T-cell (primary cell): ENCODE measurements around the gene NDST1. TPM values are rescaled to one million over a fixed set of nuclear protein-coding genes. Genes with fewer than 3 reads are reported as not detected.

ENCODE experiments used
- ATAC-seq, 4 experiments: fragments of 200-7000 bp in 3 of 4; fragments of 150-1000 bp in 1 of 4; cut with Tn5 transposase; replicated peaks in 1 of 4; 1 replicate in 3 of 4; 2 replicates in 1 of 4; pipeline ENCODE4 v1.10.0; 2021; ENCODE audit warnings: moderate library complexity in 3 of 4, mild to moderate bottlenecking in 2 of 4, moderate number of reproducible peaks in 1 of 4
- CTCF ChIA-PET, 2 donors: fragments of 300-600 bp; sonication (Branson Sonifier 250); formaldehyde crosslinking; loops; one replicate each; lab custom pipeline; 2022; ENCODE audit warnings: antibody characterized with exemption in 2 of 2; lab: Charles Lee
- POLR2A ChIA-PET, 2 donors: fragments of 300-600 bp; sonication (Branson Sonifier 250); formaldehyde crosslinking; loops; one replicate each; lab custom pipeline; 2022; ENCODE audit warnings: antibody characterized with exemption in 2 of 2; lab: Charles Lee
- DNase-seq, 35 experiments: peaks; one replicate each; pipeline versions ENCODE4 v3.0.0 to v3.0.0-alpha.2; 2013 to 2023
- H3K27ac ChIP-seq: one replicate; pipeline ENCODE4 v1.5.1; 2013; ENCODE audit warnings: low read length
- H3K27me3 ChIP-seq, 2 experiments: replicated peaks in 1 of 2; 1 replicate in 1 of 2; 2 replicates in 1 of 2; pipeline versions ENCODE4 v1.6.1 to v1.7.0; 2013; ENCODE audit warnings: low read length in 1 of 2, mixed read lengths in 1 of 2; ENCODE audit not compliant: control insufficient read depth in 2 of 2, insufficient read depth in 2 of 2; ENCODE audit errors: extremely low read depth in 1 of 2
- H3K36me3 ChIP-seq, 2 donors: 1 replicate in 1 of 2; 2 replicates in 1 of 2; pipeline versions ENCODE4 v1.6.1 to v1.7.0; 2013; ENCODE audit warnings: low read length in 1 of 2; ENCODE audit not compliant: control insufficient read depth in 2 of 2, insufficient read depth in 1 of 2; ENCODE audit errors: extremely low read depth in 1 of 2
- H3K4me1 ChIP-seq, 2 experiments: 1 replicate in 1 of 2; 2 replicates in 1 of 2; pipeline versions ENCODE4 v1.6.1 to v1.7.0; 2013; ENCODE audit warnings: low read length in 2 of 2, mixed read lengths in 1 of 2; ENCODE audit not compliant: insufficient read depth in 2 of 2, control insufficient read depth in 1 of 2; ENCODE audit errors: extremely low read depth in 1 of 2
- H3K4me3 ChIP-seq, 2 donors: 1 replicate in 1 of 2; 2 replicates in 1 of 2; pipeline versions ENCODE4 v1.5.1 to v1.7.0; 2013; ENCODE audit warnings: mild to moderate bottlenecking in 2 of 2, low read length in 1 of 2, moderate library complexity in 1 of 2; ENCODE audit not compliant: control insufficient read depth in 1 of 2; ENCODE audit errors: extremely low read depth in 1 of 2
- H3K9me3 ChIP-seq: 2 replicates; pipeline ENCODE4 v1.7.0; 2013
- H3K27ac Mint-ChIP-seq, 2 donors: one replicate each; pipeline ENCODE4 v1.8.0; 2020 to 2021; ENCODE audit warnings: mild to moderate bottlenecking in 2 of 2, mixed read lengths in 2 of 2
- H3K27me3 Mint-ChIP-seq, 2 donors: one replicate each; pipeline ENCODE4 v1.8.0; 2021 to 2022; ENCODE audit warnings: mixed read lengths in 2 of 2
- H3K36me3 Mint-ChIP-seq: one replicate; pipeline ENCODE4 v1.8.0; 2021; ENCODE audit warnings: mixed read lengths
- H3K4me1 Mint-ChIP-seq, 3 donors: one replicate each; pipeline ENCODE4 v1.8.0; 2020 to 2022; ENCODE audit warnings: mixed read lengths in 3 of 3, mild to moderate bottlenecking in 1 of 3
- H3K4me3 Mint-ChIP-seq, 3 donors: one replicate each; pipeline ENCODE4 v1.8.0; 2020 to 2022; ENCODE audit warnings: mild to moderate bottlenecking in 3 of 3, mixed read lengths in 3 of 3, moderate library complexity in 3 of 3
- H3K9me3 Mint-ChIP-seq, 3 donors: one replicate each; pipeline ENCODE4 v1.8.0; 2020 to 2022; ENCODE audit warnings: mixed read lengths in 3 of 3
- WGBS: methylation state at CpG from one replicate; pipeline ENCODE4 v1.1.5; 2013; ENCODE audit warnings: missing lambda C conversion rate; ENCODE audit not compliant: insufficient coverage; 5-methylcytosine and 5-hydroxymethylcytosine counted together
- total RNA-seq, 35 experiments: library from RNA in 6 of 35; stranded (reverse) in 6 of 35; fragments of 120-200 nt in 1 of 35; gene quantifications; one replicate each; pipeline versions ENCODE4 v1.2.1 to v1.2.4 and lab custom pipeline; 2013 to 2026

The NDST1 gene
- total RNA-seq, 5 donors from 2014 or later (not counting 1 experiment from before 2014, with no cell fraction given) = 0.83 to 2.0 (median 1.2) TPM

DNA sequence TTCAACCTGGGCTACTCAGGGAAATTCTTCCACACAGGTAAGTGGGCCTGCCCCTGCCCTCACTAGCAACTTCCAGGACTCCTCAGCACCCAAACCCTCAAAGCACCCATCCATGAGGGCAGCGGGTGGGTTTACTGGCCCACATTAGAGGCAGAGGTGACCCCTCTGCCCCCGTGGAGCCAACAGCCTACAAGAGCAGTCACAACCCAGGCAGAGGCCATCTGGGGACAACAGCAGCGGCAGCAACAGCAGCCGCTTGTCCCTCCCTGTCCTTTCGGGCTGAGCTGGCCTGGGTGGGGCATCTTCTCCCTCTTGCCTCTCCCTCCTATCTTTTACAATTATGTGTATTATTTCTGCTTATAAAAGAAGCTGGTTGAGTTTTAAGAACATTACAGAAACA, 25.1 kb downstream of the NDST1 start:
- Mint-ChIP-seq H3K27me3 (no peaks in the 10 kb centered on the region), H3K9me3 (peaks cover 0 to 4% (median 0%) of the 10 kb centered on the region in 3 donors), H3K36me3 (peaks cover 3% of the 10 kb centered on the region), H3K27ac (no peak overlapping the region), H3K4me1 (no peaks in the 10 kb centered on the region), H3K4me3 (no peak overlapping the region)
- peaks cover 0 to 3% of the 10 kb centered on the region in 2 experiments for H3K27me3 ChIP-seq
- 79% methylated on average over 2 of the region's 5 CpGs for WGBS
- peaks cover 0 to under 1% of the 10 kb centered on the region in 2 experiments for H3K4me1 ChIP-seq
- DNase-seq = no peak
- no peak overlapping the region for H3K27ac ChIP-seq
- ATAC-seq = no peak
- ChIA-PET CTCF (no interaction called here), POLR2A (no interaction called here)
- no peak overlapping the region for H3K4me3 ChIP-seq
- no peaks in the 10 kb centered on the region for H3K36me3 ChIP-seq
- no peaks in the 10 kb centered on the region for H3K9me3 ChIP-seq

DNA sequence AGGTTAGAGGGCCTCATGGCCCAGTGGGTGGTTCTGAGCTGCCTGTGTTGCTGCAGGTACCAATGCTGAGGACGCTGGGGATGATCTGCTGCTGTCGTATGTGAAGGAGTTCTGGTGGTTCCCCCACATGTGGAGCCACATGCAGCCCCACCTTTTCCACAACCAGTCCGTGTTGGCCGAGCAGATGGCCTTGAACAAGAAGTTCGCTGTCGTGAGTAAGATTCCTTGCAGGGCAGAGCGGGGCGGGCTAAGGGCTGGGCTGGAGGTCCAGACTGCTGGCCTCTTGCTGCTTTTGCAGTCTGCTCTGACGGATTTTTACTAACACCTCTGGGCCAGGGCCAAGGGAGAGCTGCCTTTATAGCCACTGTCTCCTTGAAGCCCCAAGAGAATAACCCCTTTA, 26.9 kb downstream of the NDST1 start:
- no peaks in the 10 kb centered on the region for H3K36me3 ChIP-seq
- 60% methylated on average over 1 of the region's 9 CpGs for WGBS
- Mint-ChIP-seq H3K4me3 (no peak overlapping the region), H3K27me3 (no peaks in the 10 kb centered on the region), H3K9me3 (peaks cover 0 to 4% (median 0%) of the 10 kb centered on the region in 3 donors), H3K4me1 (no peaks in the 10 kb centered on the region), H3K27ac (no peak overlapping the region), H3K36me3 (peaks cover 3% of the 10 kb centered on the region)
- no peaks in the 10 kb centered on the region for H3K9me3 ChIP-seq
- ChIA-PET POLR2A (no interaction called here), CTCF (no interaction called here)
- no peak overlapping the region for H3K4me3 ChIP-seq
- ATAC-seq = no peak
- H3K27ac ChIP-seq = no peak overlapping the region
- no peaks in the 10 kb centered on the region for H3K4me1 ChIP-seq
- H3K27me3 ChIP-seq = peaks cover 0 to 3% of the 10 kb centered on the region in 2 experiments
- no peak for DNase-seq

DNA sequence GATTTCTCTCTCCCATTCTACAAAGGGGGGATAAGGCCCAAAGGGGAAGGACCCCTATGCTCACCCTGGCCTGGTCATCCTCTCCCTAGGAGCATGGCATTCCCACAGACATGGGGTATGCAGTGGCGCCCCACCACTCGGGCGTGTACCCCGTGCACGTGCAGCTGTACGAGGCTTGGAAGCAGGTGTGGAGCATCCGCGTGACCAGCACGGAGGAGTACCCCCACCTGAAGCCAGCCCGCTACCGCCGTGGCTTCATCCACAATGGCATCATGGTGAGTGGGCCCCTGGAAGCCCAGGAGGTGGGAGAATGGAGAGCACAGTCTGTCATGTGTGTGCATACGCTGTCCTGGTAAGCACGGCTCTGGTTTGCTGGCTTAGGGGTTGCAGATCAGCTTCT, 27.7 kb downstream of the NDST1 start:
- CTCF ChIA-PET = no interaction called here
- no peak overlapping the region for H3K27ac ChIP-seq
- H3K27me3 Mint-ChIP-seq = no peaks in the 10 kb centered on the region
- peaks cover 3% of the 10 kb centered on the region for H3K36me3 Mint-ChIP-seq
- no peak overlapping the region for H3K4me3 Mint-ChIP-seq
- H3K9me3 ChIP-seq = no peaks in the 10 kb centered on the region
- DNase-seq (no peak), ATAC-seq (no peak)
- peaks cover 0 to 3% of the 10 kb centered on the region in 2 experiments for H3K27me3 ChIP-seq
- no peaks in the 10 kb centered on the region for H3K4me1 Mint-ChIP-seq
- H3K4me3 ChIP-seq = no peak overlapping the region
- POLR2A ChIA-PET = no interaction called here
- no peak overlapping the region for H3K27ac Mint-ChIP-seq
- H3K9me3 Mint-ChIP-seq = peaks cover 0 to 4% (median 0%) of the 10 kb centered on the region in 3 donors
- WGBS = 95% methylated on average over 11 of the region's 14 CpGs
- no peaks in the 10 kb centered on the region for H3K36me3 ChIP-seq
- no peaks in the 10 kb centered on the region for H3K4me1 ChIP-seq

DNA sequence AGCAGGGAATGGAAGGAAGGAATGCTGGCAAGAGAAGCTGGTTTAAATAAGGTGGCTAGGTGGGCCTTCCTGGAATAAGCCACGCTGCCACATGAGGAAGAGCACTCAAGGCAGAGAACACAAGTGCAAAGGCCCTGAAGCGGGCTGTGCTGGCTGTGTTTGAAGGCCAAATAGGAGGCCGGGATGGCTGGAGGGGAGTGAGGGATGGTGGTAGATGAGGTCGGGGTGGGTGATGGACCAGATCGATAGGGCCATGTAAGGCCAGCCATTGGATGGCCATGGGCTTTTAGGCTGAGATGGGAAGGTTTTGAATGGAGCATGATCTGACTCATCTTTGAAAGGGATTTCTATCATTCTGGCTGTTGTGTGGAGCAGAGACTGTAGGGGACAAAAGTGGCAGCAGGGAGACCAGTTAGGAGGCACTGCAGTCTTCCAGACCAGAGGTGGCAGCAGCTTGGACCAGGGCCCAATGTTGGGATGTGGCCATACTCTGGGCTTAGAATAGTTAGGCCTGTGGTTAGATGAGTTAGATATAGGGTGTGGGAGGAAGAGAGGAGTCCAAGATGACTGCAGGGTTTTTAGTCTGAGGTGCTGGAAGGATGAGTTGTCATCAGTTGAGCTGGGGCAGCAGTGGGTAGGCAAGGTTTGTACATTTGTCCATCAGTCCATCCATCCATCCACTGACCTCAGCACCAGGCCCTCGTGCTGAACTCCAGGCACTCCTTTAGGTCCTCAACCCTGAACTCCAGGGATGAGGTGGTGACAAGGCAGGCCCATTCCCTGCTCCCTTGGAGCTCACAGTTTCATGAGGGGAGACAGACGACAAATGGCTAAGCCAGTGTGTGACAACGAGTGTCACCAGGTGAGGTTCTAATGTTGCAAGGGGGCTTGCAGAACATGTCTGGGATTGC, 30.3 kb downstream of the NDST1 start:
- 83% methylated on average over 5 of the region's 8 CpGs for WGBS
- no peaks in the 10 kb centered on the region for H3K4me1 ChIP-seq
- no peak for ATAC-seq
- Mint-ChIP-seq H3K9me3 (peaks cover 0 to 4% (median 0%) of the 10 kb centered on the region in 3 donors), H3K4me3 (no peak overlapping the region), H3K36me3 (peaks cover 3% of the 10 kb centered on the region), H3K27ac (no peak overlapping the region), H3K27me3 (no peaks in the 10 kb centered on the region), H3K4me1 (no peaks in the 10 kb centered on the region)
- no peak for DNase-seq
- ChIA-PET CTCF (no interaction called here), POLR2A (no interaction called here)
- H3K4me3 ChIP-seq = no peak overlapping the region
- H3K9me3 ChIP-seq = no peaks in the 10 kb centered on the region
- no peaks in the 10 kb centered on the region for H3K36me3 ChIP-seq
- no peak overlapping the region for H3K27ac ChIP-seq
- peaks cover 0 to 3% of the 10 kb centered on the region in 2 experiments for H3K27me3 ChIP-seq

DNA sequence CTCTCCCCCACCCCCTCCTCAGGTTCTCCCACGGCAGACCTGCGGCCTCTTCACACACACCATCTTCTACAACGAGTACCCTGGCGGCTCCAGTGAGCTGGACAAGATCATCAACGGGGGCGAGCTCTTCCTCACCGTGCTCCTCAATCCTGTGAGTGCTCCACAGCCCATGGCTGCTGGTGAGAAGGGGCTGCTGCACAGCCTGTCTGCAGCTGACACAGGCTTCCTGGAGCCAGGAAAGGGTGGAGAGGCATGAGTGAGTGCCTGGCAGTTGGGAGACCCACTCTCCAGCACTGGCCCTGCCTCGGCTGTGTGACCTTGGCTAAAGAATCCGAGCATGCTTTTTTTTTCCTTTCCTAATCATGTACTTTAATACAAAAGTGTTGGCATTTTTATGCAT, 31.3 kb downstream of the NDST1 start:
- Mint-ChIP-seq H3K36me3 (peaks cover 3% of the 10 kb centered on the region), H3K4me3 (no peak overlapping the region), H3K9me3 (peaks cover 0 to 4% (median 0%) of the 10 kb centered on the region in 3 donors), H3K4me1 (no peaks in the 10 kb centered on the region), H3K27me3 (no peaks in the 10 kb centered on the region), H3K27ac (no peak overlapping the region)
- ChIA-PET POLR2A (no interaction called here), CTCF (no interaction called here)
- DNase-seq = no peak
- ATAC-seq = no peak
- 97% methylated on average over 6 of the region's 9 CpGs for WGBS
- Histone ChIP-seq H3K36me3 (no peaks in the 10 kb centered on the region), H3K27me3 (peaks cover 0 to 3% of the 10 kb centered on the region in 2 experiments), H3K4me1 (no peaks in the 10 kb centered on the region), H3K9me3 (no peaks in the 10 kb centered on the region), H3K27ac (no peak overlapping the region), H3K4me3 (no peak overlapping the region)

DNA sequence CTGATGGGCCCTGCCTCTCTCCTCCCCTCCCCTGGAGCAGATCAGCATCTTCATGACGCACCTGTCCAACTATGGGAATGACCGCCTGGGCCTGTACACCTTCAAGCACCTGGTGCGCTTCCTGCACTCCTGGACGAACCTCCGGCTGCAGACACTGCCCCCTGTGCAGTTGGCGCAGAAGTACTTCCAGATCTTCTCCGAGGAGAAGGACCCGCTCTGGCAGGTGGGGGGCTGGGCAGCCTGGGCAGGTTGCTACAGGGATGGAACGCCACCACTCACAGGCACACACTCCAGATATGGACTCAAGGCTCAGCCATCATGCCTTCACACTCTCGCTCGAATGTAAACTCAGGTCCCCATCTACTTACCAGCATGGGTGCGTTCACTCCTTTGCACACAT, 32.1 kb downstream of the NDST1 start:
- Histone ChIP-seq H3K27ac (no peak overlapping the region), H3K27me3 (no peaks in the 10 kb centered on the region), H3K4me3 (no peak overlapping the region), H3K9me3 (no peaks in the 10 kb centered on the region), H3K36me3 (no peaks in the 10 kb centered on the region), H3K4me1 (no peaks in the 10 kb centered on the region)
- no peak for DNase-seq
- peaks cover 3% of the 10 kb centered on the region for H3K36me3 Mint-ChIP-seq
- no peak overlapping the region for H3K4me3 Mint-ChIP-seq
- peaks cover 0 to 4% (median 0%) of the 10 kb centered on the region in 3 donors for H3K9me3 Mint-ChIP-seq
- WGBS = 96% methylated on average over 11 of the region's 12 CpGs
- no peak for ATAC-seq
- CTCF ChIA-PET = interaction anchor here in 1 of 2 donors (0.6 kb wide), 1 partner anchor 116 kb away, joined by 5 read pairs; no protein-coding TSS in a partner anchor
- no peaks in the 10 kb centered on the region for H3K4me1 Mint-ChIP-seq
- no peaks in the 10 kb centered on the region for H3K27me3 Mint-ChIP-seq
- POLR2A ChIA-PET = no interaction called here
- H3K27ac Mint-ChIP-seq = no peak overlapping the region
